ENCODE measurements around the gene SAMD1.
"Not testable (repeated sequence)": the region's sequence is repeated elsewhere in the genome, so short reads cannot be mapped to it uniquely, and the experiment has no call there.

The SAMD1 gene

GRCh38 chr19:14059093-14059480, 31.5 kb downstream of the SAMD1 start:
- DNase-seq = peak; percentile 66

GRCh38 chr19:14058182-14059092, 32.1 kb downstream of the SAMD1 start:
- DNase-seq = no peak

DNA sequence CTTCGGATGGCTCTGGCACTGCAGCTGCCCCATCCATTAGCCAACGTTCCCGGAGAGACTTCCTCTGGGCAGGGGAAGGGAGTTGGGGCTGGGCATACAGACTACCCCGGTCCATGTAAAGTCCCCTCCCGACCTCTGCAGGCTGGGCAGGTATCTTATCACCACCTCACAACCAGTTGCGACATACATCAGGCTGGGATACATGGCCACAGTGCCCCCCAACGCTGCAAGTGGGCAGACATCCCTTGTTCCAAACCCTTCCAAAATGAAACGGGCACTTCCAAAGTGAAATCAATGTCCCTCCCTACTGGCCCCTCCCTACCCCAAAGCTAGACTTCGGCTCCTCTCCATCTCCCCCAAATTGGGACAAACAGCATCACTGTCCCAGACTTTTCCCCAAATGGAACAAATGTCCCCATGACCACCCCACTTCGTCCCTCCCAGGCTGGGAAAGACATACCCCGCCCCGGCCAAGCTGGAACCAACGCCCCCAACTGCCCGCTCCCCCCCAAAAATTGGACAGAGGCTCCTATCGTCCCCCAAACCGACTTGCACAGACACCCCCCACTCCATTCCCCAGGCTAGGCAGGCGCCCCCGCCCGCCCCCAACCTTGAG, 33.7 kb downstream of the SAMD1 start:
- DNase-seq = no peak

DNA sequence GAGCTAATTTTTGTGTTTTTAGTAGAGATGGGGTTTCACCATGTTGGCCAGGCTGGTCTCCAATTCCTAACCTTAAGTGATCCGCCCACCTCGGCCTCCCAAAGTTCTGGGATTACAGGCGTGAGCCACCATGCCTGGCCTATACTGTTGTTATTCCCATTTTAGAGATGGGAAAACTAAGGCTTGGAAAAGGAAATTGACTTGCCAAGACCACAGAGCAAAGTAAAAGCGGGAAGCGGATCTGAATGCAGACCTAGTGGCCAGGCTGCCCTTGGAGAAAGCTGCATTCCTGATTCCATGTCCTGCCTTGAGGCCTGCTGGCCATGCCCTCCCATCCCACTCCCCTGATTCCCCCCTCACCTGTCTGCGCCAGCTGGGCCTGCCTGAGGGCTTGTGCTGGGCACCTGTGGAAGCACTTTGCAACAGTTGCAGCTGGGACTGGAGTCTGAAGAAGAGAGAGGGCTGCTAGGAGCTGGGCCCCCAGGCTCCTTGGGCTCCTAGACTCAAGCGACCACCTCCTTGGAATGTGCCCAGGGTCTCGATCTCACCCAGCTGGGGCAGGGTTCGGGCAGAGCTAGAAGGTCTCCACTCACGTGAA, 34.4 kb downstream of the SAMD1 start:
- DNase-seq = no peak

DNA sequence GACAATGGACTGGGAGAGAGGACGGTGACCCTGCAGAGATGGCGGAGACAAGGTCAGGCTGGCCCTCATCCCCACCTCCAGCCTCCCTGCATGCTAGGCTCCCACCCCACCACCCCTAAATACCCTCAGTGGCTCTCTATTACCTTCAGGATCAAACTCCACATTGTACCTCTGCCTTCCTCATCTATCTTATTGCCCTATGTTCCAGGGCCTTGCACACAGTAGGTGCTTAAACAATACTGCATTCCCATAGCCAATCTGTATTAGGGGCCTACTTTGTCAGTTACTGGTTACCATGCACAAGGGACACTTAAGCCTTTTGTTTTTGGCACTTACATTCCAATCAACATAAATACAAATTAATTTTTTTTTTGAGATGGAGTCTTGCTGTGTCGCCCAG, 35.2 kb downstream of the SAMD1 start:
- DNase-seq = no peak

DNA sequence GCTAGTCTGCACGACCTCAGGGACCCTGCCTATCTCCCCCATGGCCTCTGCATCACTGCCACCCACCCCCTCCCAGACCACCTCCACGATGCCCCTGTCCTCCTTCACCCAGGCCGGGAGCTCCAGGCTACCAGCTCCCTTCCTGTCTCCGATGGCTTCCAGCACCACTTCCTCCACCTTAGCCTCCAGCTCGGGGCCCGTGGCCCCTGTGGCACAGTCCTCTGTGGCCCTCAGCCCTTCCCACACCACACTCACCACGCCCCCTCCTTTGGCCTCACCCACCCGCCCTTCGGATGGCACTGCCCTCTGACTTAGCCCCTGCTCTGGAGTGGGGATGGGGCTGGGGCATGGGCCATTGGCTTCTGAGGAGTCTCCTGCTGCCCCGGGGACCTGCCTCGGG, 35.8 kb downstream of the SAMD1 start:
- no peak for DNase-seq

- DNase-seq = no peak
Observed at GRCh38 chr19:14054099-14054498, 36.5 kb downstream of the SAMD1 start.

DNA sequence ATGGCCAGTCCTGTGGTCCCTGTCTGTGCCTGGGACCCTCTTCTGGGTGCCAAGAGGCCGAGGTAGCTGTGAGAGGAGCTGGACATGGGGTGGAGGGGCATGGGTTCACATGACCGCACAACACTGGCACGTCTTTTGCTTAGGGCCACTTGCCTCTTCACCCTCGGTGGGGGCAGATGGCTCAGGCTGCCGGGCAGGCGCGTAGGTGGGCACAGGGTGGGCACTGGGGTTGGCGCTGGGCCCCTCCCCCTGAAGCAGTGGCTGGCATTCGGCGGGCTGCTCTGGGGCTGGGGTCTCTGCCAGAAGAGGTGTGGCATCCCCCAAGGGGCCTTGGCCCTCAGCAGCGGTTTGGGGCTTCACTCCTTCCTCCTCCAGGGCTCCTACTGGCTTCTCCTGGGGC, 37.1 kb downstream of the SAMD1 start:
- no peak for DNase-seq

DNA sequence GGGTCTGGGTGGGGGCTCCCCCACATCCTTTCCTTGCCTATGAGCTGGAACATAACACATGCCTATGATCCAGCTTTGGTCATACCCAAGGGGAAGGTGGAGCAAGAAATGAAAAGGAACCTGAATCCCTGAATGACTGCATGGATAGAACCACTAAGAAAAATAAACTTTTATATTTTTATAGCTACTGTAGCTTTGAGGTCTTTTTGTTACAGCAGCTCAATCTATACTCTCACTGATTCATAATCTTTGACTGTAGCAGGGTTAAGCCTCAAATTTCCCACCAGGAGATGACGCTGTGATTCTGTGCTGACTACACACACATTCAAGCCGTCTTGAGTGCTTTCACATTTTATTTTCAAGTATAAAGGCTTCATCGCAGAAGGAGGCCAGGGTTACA, 37.5 kb downstream of the SAMD1 start:
- no peak for DNase-seq

GRCh38 chr19:14052470-14052869, 38.1 kb downstream of the SAMD1 start:
- no peak for DNase-seq

DNA sequence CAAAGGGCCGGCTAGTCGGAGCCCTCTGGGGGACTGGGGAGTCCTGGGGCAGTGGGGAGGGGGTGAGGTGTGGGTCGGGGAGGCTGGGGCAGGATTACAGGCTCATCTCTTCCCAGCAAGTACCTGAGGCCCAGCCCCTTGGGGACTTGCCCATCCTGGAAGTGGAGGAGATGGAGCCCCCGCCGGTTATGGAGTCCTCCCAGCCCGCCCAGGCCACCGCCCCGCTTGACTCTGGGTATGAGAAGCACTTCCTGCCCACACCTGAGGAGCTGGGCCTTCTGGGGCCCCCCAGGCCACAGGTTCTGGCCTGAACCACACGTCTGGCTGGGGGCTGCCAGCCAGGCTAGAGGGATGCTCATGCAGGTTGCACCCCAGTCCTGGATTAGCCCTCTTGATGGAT, 38.6 kb downstream of the SAMD1 start:
- DNase-seq = no peak

- not testable (repeated sequence) for DNase-seq
Observed at GRCh38 chr19:14050961-14051360, 39.6 kb downstream of the SAMD1 start.

GRCh38 chr19:14050512-14050911, 40.0 kb downstream of the SAMD1 start:
- DNase-seq = no peak

DNA sequence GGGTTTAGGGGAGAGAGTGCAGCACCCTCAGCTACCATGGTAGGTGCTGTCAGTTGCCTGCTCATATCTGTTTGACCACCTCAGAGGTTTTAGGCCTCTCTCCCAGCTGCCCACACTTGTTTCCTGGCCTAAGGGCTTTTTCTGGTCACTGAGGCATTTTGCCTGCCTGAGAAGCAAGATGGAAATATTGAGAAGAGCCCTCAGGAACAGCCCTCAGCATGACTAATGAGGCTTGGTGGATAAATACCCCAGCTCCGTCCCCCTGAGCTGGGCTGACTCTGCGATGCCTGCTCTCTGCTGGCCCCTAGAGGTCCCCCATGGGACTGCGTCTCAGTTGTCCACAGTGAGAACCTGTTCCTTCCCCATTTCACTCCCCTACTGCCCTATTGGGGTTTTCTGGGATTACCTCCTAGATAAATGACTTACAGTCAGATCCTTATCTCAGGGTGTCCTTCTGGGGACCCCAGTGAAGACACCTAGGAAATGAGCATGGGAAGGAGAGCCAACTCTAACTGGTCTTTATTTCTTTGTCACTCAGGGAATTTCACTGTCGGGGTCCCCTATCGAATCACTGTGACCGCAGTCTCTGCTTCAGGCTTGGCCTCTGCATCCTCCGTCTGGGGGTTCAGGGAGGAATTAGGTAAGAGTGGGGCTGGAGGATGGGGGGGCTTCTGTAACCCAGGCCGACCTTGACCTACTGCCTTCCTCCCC, 42.0 kb downstream of the SAMD1 start:
- DNase-seq = peak; percentile 76

- not testable (repeated sequence) for DNase-seq
Observed at GRCh38 chr19:14047866-14048265, 42.7 kb downstream of the SAMD1 start.

- DNase-seq = peak; percentile 90
Observed at GRCh38 chr19:14042659-14043608, 47.6 kb downstream of the SAMD1 start.

GRCh38 chr19:14039181-14039580, 51.4 kb downstream of the SAMD1 start:
- DNase-seq = no peak
